K562 (cell line): Measurements from ENCODE around the gene CKLF. TPM values are rescaled to one million over a fixed set of nuclear protein-coding genes. Genes with fewer than 3 reads are reported as not detected.

Experiments used
- CBX3 ChIP-seq, 2 experiments: IDR thresholded peaks; 1 replicate in 1 of 2; 2 replicates in 1 of 2; pipeline ENCODE4 v1.6.1; 2012; ENCODE audit warnings: inconsistent platforms in 2 of 2, low read length in 2 of 2, borderline replicate concordance in 1 of 2, control low read depth in 1 of 2
- CHD4 ChIP-seq: fragments of 200-600 bp; sonication (generic); IDR thresholded peaks from 3 replicates; pipeline ENCODE4 v1.6.1; 2012; ENCODE audit warnings: low read depth, mild to moderate bottlenecking, mixed read lengths, low read length, inconsistent platforms; ENCODE audit not compliant: insufficient read depth, insufficient replicate concordance, poor library complexity, severe bottlenecking
- GABPB1 ChIP-seq: sonication (generic); formaldehyde crosslinking; IDR thresholded peaks from 2 replicates; pipeline ENCODE4 v1.8.0; 2022; ENCODE audit warnings: mild to moderate bottlenecking, missing genetic modification reagents
- GATA2 ChIP-seq: sonication (generic); formaldehyde crosslinking; IDR thresholded peaks from 2 replicates; pipeline ENCODE4 v1.4.0; 2020; ENCODE audit warnings: mild to moderate bottlenecking, missing genetic modification reagents
- GTF2A2 ChIP-seq: IDR thresholded peaks from 2 replicates; pipeline ENCODE4 v1.6.1; 2016; ENCODE audit warnings: mild to moderate bottlenecking, missing genetic modification characterization, missing compliant biosample characterization
- HEY1 ChIP-seq: fragments of 250-450 bp; sonication (Bioruptor Pico); IDR thresholded peaks from 2 replicates; pipeline ENCODE4 v1.5.0; 2020; ENCODE audit warnings: mild to moderate bottlenecking, moderate library complexity, borderline replicate concordance
- KLF13 ChIP-seq: fragments of 450-650 bp; IDR thresholded peaks from 2 replicates; pipeline ENCODE4 v1.6.1; 2016; ENCODE audit warnings: missing genetic modification characterization, low read depth, mild to moderate bottlenecking, missing compliant biosample characterization, moderate library complexity, borderline replicate concordance
- MAFG ChIP-seq: fragments of 450-650 bp; conservative IDR thresholded peaks from 2 replicates; pipeline ENCODE4 v1.6.1; 2016; ENCODE audit warnings: missing genetic modification characterization, missing compliant biosample characterization
- MIER1 ChIP-seq: fragments of 450-650 bp; IDR thresholded peaks from 2 replicates; pipeline ENCODE4 v1.6.1; 2016; ENCODE audit warnings: antibody characterized with exemption, mild to moderate bottlenecking, low read depth
- POLR2G ChIP-seq: fragments of 200-400 bp; formaldehyde crosslinking; IDR thresholded peaks from 2 replicates; pipeline ENCODE4 v1.6.1; 2017; ENCODE audit warnings: low read depth, mild to moderate bottlenecking, antibody characterized with exemption, low read length, moderate library complexity
- POU5F1 ChIP-seq: fragments of 150-350 bp; IDR thresholded peaks from 2 replicates; pipeline ENCODE4 v1.6.1; 2014; ENCODE audit warnings: borderline replicate concordance, low read length, low read depth, mild to moderate bottlenecking; ENCODE audit not compliant: partially characterized antibody
- RAD21 ChIP-seq, 2 experiments: fragments of 250-450 bp in 1 of 2; fragments of 450-650 bp in 1 of 2; sonication (Bioruptor Pico) in 1 of 2; formaldehyde crosslinking in 1 of 2; IDR thresholded peaks in 1 of 2; conservative IDR thresholded peaks in 1 of 2; 2 replicates each; pipeline versions ENCODE4 v1.4.0 to v1.8.0; 2020 to 2022; ENCODE audit warnings: mild to moderate bottlenecking in 2 of 2, moderate library complexity in 1 of 2
- SMAD2 ChIP-seq: fragments of 150-350 bp; IDR thresholded peaks from 2 replicates; pipeline ENCODE4 v1.6.1; 2014; ENCODE audit warnings: low read depth, mild to moderate bottlenecking, low read length
- SMARCA5 ChIP-seq: fragments of 450-650 bp; IDR thresholded peaks from 2 replicates; pipeline ENCODE4 v1.6.1; 2016
- TCF7 ChIP-seq: sonication (generic); IDR thresholded peaks from 2 replicates; pipeline ENCODE4 v1.6.1; 2016; ENCODE audit warnings: antibody characterized with exemption, borderline replicate concordance
- ZNF239 ChIP-seq: fragments of 250-450 bp; sonication (Bioruptor Pico); IDR thresholded peaks from 2 replicates; pipeline ENCODE4 v1.4.0; 2020; ENCODE audit warnings: mild to moderate bottlenecking
- ZNF518B ChIP-seq: fragments of 250-450 bp; sonication (Bioruptor Pico); IDR thresholded peaks from 2 replicates; pipeline ENCODE4 v1.5.0; 2021; ENCODE audit warnings: mild to moderate bottlenecking, moderate library complexity
- ZNF57 ChIP-seq: fragments of 450-650 bp; formaldehyde crosslinking; IDR thresholded peaks from 2 replicates; pipeline ENCODE4 v1.4.0; 2020; ENCODE audit warnings: mild to moderate bottlenecking, moderate library complexity
- ZNF644 ChIP-seq: fragments of 200-800 bp; sonication (Bioruptor generic); IDR thresholded peaks from 2 replicates; pipeline ENCODE4 v1.6.1; 2016; ENCODE audit warnings: low read depth, missing genetic modification characterization, missing compliant biosample characterization
- polyA plus RNA-seq, 8 experiments: library from polyadenylated mRNA; depleted of rRNA in 4 of 8; stranded (reverse) in 5 of 8; unstranded in 3 of 8; fragments of >200 nt; fragmentation: Nextera tagmentation in 2 of 8; fragmentation: Illumina TruSeq in 1 of 8; extraction: Ambion mirVana in 2 of 8; extraction: Trizol in 1 of 8; gene quantifications; 2 replicates each; pipeline versions ENCODE4 v1.2.1 to v1.2.3, GENCODE V29; 2011 to 2014; ENCODE audit warnings: inconsistent platforms in 1 of 8, missing spikeins in 1 of 8
- total RNA-seq, 7 experiments: library from RNA; depleted of rRNA in 6 of 7; stranded (reverse); fragments of >200 nt in 6 of 7; fragmentation: Illumina TruSeq in 2 of 7; extraction: Trizol in 2 of 7; gene quantifications; 2 replicates each; pipeline versions ENCODE4 v1.2.1 to v1.2.3, GENCODE V29; 2011 to 2021; ENCODE audit warnings: low replicate concordance in 1 of 7
- TF ChIP-seq, protein P1 (sequence below): fragments of 150-350 bp; IDR thresholded peaks from 2 replicates; pipeline ENCODE4 v1.6.1; 2014; ENCODE audit warnings: low read depth, mild to moderate bottlenecking, low read length, borderline replicate concordance

The CKLF gene
- total and polyA plus RNA-seq, 9 of the 15 experiments (the other 6 are each of a cell fraction or from before 2014, with no cell fraction given): 84.8 to 322 (median 118) TPM

DNA sequence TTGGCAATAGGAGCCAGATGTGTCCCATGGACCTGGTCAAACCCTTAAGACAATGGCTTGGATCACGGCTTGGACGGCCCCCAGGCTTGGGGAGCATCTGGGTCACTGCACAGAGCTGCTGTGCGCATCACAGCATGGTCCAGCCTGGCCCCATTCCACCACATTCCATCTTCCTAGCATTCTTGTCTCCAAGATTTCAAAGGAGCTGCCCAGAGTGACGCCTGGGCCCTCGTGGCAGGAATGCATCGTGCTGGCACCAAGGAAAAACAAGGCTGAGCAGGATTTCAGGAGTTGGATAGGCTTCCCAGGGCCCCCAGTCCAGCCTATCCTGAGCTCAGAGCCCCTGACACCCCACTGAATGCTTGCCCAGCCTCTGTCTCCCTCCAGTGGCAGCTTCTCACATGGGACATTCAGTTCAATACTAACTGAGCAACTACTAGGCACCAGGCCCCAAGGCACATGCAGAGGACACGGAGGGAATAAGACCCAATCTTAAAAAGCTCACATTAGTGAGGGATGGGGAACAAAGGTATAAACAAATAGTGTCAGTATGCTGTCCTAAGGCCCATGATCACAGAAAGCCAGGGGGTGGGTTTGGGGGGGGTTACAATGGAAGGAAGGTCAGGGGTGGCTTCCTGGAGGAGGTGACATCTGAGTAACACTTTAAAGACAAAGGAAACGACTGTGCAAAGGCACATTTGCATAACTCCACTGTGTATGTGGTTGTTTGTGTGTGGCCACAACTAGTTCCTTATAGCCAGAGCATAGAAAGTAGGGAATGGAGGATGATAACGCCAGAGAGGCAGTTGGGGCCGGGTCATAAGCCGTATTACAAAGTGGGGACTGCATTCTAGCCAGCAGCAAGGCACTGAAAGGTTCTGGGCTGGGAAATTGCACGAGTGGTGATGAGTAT lies 36.5 kb upstream of the CKLF start (continued):
- TF ChIP-seq ZNF518B (no peak), SMAD2 (no peak), KLF13 (tag) (no peak), ZNF239 (CRISPR knock-in tag) (no peak), POU5F1 (no peak), TCF7 (no peak), ZNF644 (no peak), GATA2 (no peak), POLR2G (no peak), GABPB1 (CRISPR knock-in tag) (no peak; the same call in 1 of the 2 replicates), SMARCA5 (peak; percentile 85), HEY1 (CRISPR knock-in tag) (no peak), CBX3 (IDR thresholded peaks at IDR 0.05; ENCODE audit: borderline replicate concordance in 1 of 2, low read length in 2 of 2) (0 out of 3 replicates have a peak, but pooled peaks of 1 of the 2 experiments have one; percentile 13), GTF2A2 (tag) (no peak), RAD21 (CRISPR knock-in tag; conservative IDR thresholded peaks at IDR 0.05 in 1 of 2, IDR thresholded peaks at IDR 0.05 in 1 of 2) (peak in 1 of 2 experiments; percentile 59; a peak in 2 of 4 replicates), ZNF57 (CRISPR knock-in tag) (no peak), MAFG (tag) (no peak), MIER1 (no peak), CHD4 (no peak)
- TF ChIP-seq, protein P1, sequence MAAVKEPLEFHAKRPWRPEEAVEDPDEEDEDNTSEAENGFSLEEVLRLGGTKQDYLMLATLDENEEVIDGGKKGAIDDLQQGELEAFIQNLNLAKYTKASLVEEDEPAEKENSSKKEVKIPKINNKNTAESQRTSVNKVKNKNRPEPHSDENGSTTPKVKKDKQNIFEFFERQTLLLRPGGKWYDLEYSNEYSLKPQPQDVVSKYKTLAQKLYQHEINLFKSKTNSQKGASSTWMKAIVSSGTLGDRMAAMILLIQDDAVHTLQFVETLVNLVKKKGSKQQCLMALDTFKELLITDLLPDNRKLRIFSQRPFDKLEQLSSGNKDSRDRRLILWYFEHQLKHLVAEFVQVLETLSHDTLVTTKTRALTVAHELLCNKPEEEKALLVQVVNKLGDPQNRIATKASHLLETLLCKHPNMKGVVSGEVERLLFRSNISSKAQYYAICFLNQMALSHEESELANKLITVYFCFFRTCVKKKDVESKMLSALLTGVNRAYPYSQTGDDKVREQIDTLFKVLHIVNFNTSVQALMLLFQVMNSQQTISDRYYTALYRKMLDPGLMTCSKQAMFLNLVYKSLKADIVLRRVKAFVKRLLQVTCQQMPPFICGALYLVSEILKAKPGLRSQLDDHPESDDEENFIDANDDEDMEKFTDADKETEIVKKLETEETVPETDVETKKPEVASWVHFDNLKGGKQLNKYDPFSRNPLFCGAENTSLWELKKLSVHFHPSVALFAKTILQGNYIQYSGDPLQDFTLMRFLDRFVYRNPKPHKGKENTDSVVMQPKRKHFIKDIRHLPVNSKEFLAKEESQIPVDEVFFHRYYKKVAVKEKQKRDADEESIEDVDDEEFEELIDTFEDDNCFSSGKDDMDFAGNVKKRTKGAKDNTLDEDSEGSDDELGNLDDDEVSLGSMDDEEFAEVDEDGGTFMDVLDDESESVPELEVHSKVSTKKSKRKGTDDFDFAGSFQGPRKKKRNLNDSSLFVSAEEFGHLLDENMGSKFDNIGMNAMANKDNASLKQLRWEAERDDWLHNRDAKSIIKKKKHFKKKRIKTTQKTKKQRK: no peak
